SK-N-SH (cell line): ENCODE measurements around the gene CLASP2. TPM values are rescaled to one million over a fixed set of nuclear protein-coding genes. Genes with fewer than 3 reads are reported as not detected.

Source experiments
- CTCF ChIA-PET: fragments of 300-600, 350-600 bp; formaldehyde crosslinking; extraction: SDS; loops from one replicate; lab custom pipeline; 2021; lab: Yijun Ruan, JAX
- POLR2A ChIA-PET: fragments of 350-600 bp; sonication (Branson Sonifier 250); formaldehyde crosslinking; extraction: SDS; loops from one replicate; lab custom pipeline; 2020; ENCODE audit warnings: antibody characterized with exemption, inconsistent platforms; lab: Yijun Ruan, JAX
- DNase-seq: peaks from one replicate; pipeline ENCODE4 v3.0.0; 2012
- H2AFZ ChIP-seq: fragments of 200-600 bp; sonication (generic); 2 replicates; pipeline ENCODE4 v1.8.1; 2016; ENCODE audit warnings: antibody characterized with exemption, mild to moderate bottlenecking, low read depth
- H3F3A ChIP-seq: fragments of 200-600 bp; sonication (generic); replicated peaks from 2 replicates; pipeline ENCODE3; 2016; ENCODE audit warnings: antibody characterized with exemption, mild to moderate bottlenecking; ENCODE audit not compliant: insufficient read depth
- H3K27ac ChIP-seq, 2 experiments: fragments of 200-500 bp in 1 of 2; fragments of 200-600 bp in 1 of 2; sonication (Bioruptor generic) in 1 of 2; sonication (generic), shearing (Covaris generic) in 1 of 2; 2 replicates each; pipeline versions ENCODE4 v1.5.1 to v1.6.1; 2014 to 2016; ENCODE audit warnings: low read depth in 2 of 2, inconsistent platforms in 1 of 2, low read length in 1 of 2, mild to moderate bottlenecking in 1 of 2, mixed read lengths in 1 of 2
- H3K27me3 ChIP-seq: fragments of 200-600 bp; sonication (generic), shearing (Covaris generic); 2 replicates; pipeline ENCODE4 v1.6.1; 2016; ENCODE audit warnings: mixed run types; ENCODE audit not compliant: insufficient read depth
- H3K36me3 ChIP-seq, 2 experiments: fragments of 200-500 bp in 1 of 2; fragments of 200-600 bp in 1 of 2; sonication (Bioruptor generic) in 1 of 2; sonication (generic) in 1 of 2; replicated peaks in 1 of 2; 2 replicates each; pipeline versions ENCODE3 to v1.5.1; 2014 to 2016; ENCODE audit warnings: low read length in 1 of 2, mild to moderate bottlenecking in 1 of 2; ENCODE audit not compliant: insufficient read depth in 2 of 2, control insufficient read depth in 1 of 2
- H3K4me1 ChIP-seq, 2 experiments: fragments of 200-500 bp in 1 of 2; fragments of 200-600 bp in 1 of 2; sonication (Bioruptor generic) in 1 of 2; sonication (generic), shearing (Covaris generic) in 1 of 2; 2 replicates each; pipeline versions ENCODE4 v1.5.1 to v1.6.1; 2014 to 2016; ENCODE audit warnings: low read depth in 1 of 2, low read length in 1 of 2, mixed run types in 1 of 2; ENCODE audit not compliant: insufficient read depth in 2 of 2, control insufficient read depth in 1 of 2
- H3K4me2 ChIP-seq: fragments of 200-600 bp; sonication (generic), shearing (Covaris generic); 2 replicates; pipeline ENCODE4 v1.6.1; 2017; ENCODE audit warnings: mixed run types
- H3K4me3 ChIP-seq, 2 experiments: fragments of 200-500 bp in 1 of 2; fragments of 200-600 bp in 1 of 2; sonication (Bioruptor generic) in 1 of 2; sonication (generic), shearing (Covaris generic) in 1 of 2; 2 replicates each; pipeline versions ENCODE4 v1.5.1 to v1.8.1; 2014 to 2016; ENCODE audit warnings: low read depth in 2 of 2, inconsistent platforms in 1 of 2, low read length in 1 of 2, mild to moderate bottlenecking in 1 of 2, mixed read lengths in 1 of 2, moderate library complexity in 1 of 2
- H3K79me2 ChIP-seq: fragments of 200-600 bp; sonication (generic); 2 replicates; pipeline ENCODE4 v1.8.1; 2017; ENCODE audit warnings: mild to moderate bottlenecking; ENCODE audit not compliant: insufficient read depth
- H3K9ac ChIP-seq: fragments of 200-600 bp; sonication (generic); 2 replicates; pipeline ENCODE4 v1.6.1; 2017; ENCODE audit warnings: mixed run types
- H3K9me2 ChIP-seq: fragments of 200-600 bp; sonication (generic); 2 replicates; pipeline ENCODE4 v1.6.1; 2017; ENCODE audit warnings: mixed run types
- H3K9me3 ChIP-seq: fragments of 200-600 bp; sonication (generic); 2 replicates; pipeline ENCODE4 v1.6.1; 2017; ENCODE audit warnings: mixed run types, mild to moderate bottlenecking, moderate library complexity
- H4K20me1 ChIP-seq: fragments of 200-600 bp; sonication (generic); 2 replicates; pipeline ENCODE4 v1.6.1; 2017; ENCODE audit warnings: mild to moderate bottlenecking, mixed run types; ENCODE audit not compliant: insufficient read depth
- CTCF ChIP-seq: fragments of 200-600 bp; sonication (generic); IDR thresholded peaks from 2 replicates; pipeline ENCODE4 v1.6.1; 2017; ENCODE audit warnings: antibody characterized with exemption, mild to moderate bottlenecking, moderate library complexity
- EP300 ChIP-seq, 2 experiments: IDR thresholded peaks; 2 replicates each; pipeline versions ENCODE4 v1.4.0 to v1.6.1; 2012; ENCODE audit warnings: borderline replicate concordance in 1 of 2, low read depth in 1 of 2, low read length in 1 of 2
- EZH2phosphoT487 ChIP-seq: fragments of 200-600 bp; sonication (generic); IDR thresholded peaks from 2 replicates; pipeline ENCODE4 v1.6.1; 2017; ENCODE audit warnings: low read depth, mixed run types, mild to moderate bottlenecking, antibody characterized with exemption, moderate library complexity, borderline replicate concordance
- FOXM1 ChIP-seq: IDR thresholded peaks from 2 replicates; pipeline ENCODE4 v1.4.0; 2012; ENCODE audit warnings: low read depth, mild to moderate bottlenecking
- IRF3 ChIP-seq: fragments of 150-350 bp; IDR thresholded peaks from 2 replicates; pipeline ENCODE4 v1.6.1; 2016; ENCODE audit warnings: mild to moderate bottlenecking, low read depth, low read length
- MXI1 ChIP-seq: IDR thresholded peaks from 2 replicates; pipeline ENCODE4 v1.6.1; 2012; ENCODE audit warnings: mild to moderate bottlenecking, low read depth, low read length, improper control_type of control experiment
- RAD21 ChIP-seq: IDR thresholded peaks from 2 replicates; pipeline ENCODE4 v1.6.1; 2012; ENCODE audit warnings: mild to moderate bottlenecking, low read length
- REST ChIP-seq: IDR thresholded peaks from 2 replicates; pipeline ENCODE4 v1.6.1; 2012; ENCODE audit warnings: mild to moderate bottlenecking, low read depth, low read length, moderate library complexity
- RFX5 ChIP-seq: IDR thresholded peaks from 2 replicates; pipeline ENCODE4 v1.6.1; 2012; ENCODE audit warnings: mild to moderate bottlenecking, improper control_type of control experiment, low read length
- SIN3A ChIP-seq: IDR thresholded peaks from 2 replicates; pipeline ENCODE4 v1.6.1; 2012; ENCODE audit warnings: low read depth, mild to moderate bottlenecking, low read length, moderate library complexity, borderline replicate concordance
- TAF1 ChIP-seq: IDR thresholded peaks from 2 replicates; pipeline ENCODE4 v1.6.1; 2012; ENCODE audit warnings: low read depth, mild to moderate bottlenecking, low read length, moderate library complexity, borderline replicate concordance
- USF2 ChIP-seq: fragments of 150-350 bp; IDR thresholded peaks from 2 replicates; pipeline ENCODE4 v1.6.1; 2017; ENCODE audit warnings: antibody characterized with exemption, low read length, low read depth, borderline replicate concordance
- WGBS: methylation state at CpG from one replicate; pipeline ENCODE4 v1.1.6; 2017; ENCODE audit warnings: low lambda C conversion rate; 5-methylcytosine and 5-hydroxymethylcytosine counted together
- polyA plus RNA-seq, 3 experiments: library from polyadenylated mRNA; depleted of rRNA; stranded (reverse); fragments of >200 nt; gene quantifications; 2 replicates each; pipeline ENCODE4 v1.2.3, GENCODE V29; 2012

The CLASP2 gene
- polyA plus RNA-seq, 1 of the 3 experiments (the other 2 are of a cell fraction) = 13.2 TPM

- peaks cover 35 to 42% of the 10 kb centered on the region in 2 experiments for H3K36me3 ChIP-seq
- H3K4me1 ChIP-seq = no peaks in the 10 kb centered on the region
- ChIA-PET POLR2A (interaction anchor here (0.6 kb wide), 1 partner anchor 56 kb away, joined by 4 read pairs; no protein-coding TSS in a partner anchor), CTCF (no interaction called here)
- no peak overlapping the region for H3K4me2 ChIP-seq
- no peaks in the 10 kb centered on the region for H3K9me3 ChIP-seq
- no peak overlapping the region for H3K9ac ChIP-seq
- no peak for DNase-seq
- H3F3A ChIP-seq = peaks cover 4% of the 10 kb centered on the region
- no peaks in the 10 kb centered on the region for H3K79me2 ChIP-seq
- H4K20me1 ChIP-seq = no peaks in the 10 kb centered on the region
- H2AFZ ChIP-seq = no peak overlapping the region
- WGBS = 91% methylated on average over 2 of the region's 2 CpGs
- H3K27me3 ChIP-seq = no peaks in the 10 kb centered on the region
- no peaks in the 10 kb centered on the region for H3K9me2 ChIP-seq
- no peak overlapping the region for H3K4me3 ChIP-seq
- TF ChIP-seq SIN3A (no peak), IRF3 (no peak), USF2 (no peak), REST (no peak), RFX5 (no peak), FOXM1 (no peak), EZH2phosphoT487 (no peak)
- no peak overlapping the region for H3K27ac ChIP-seq
Measured at GRCh38 chr3:33597257-33597689, 120.8 kb downstream of the CLASP2 start.

GRCh38 chr3:33592999-33593398 is 125.1 kb downstream of the CLASP2 start:
- Histone ChIP-seq H3K4me3 (no peak overlapping the region), H3F3A (peaks cover 4% of the 10 kb centered on the region), H3K36me3 (peaks cover 30 to 41% of the 10 kb centered on the region in 2 experiments), H4K20me1 (no peaks in the 10 kb centered on the region), H3K4me1 (no peaks in the 10 kb centered on the region; a peak in 1 of 4 replicates), H3K27me3 (no peaks in the 10 kb centered on the region), H3K9me2 (no peaks in the 10 kb centered on the region), H3K4me2 (no peak overlapping the region), H3K9ac (no peak overlapping the region), H3K9me3 (no peaks in the 10 kb centered on the region), H2AFZ (no peak overlapping the region), H3K27ac (no peak overlapping the region), H3K79me2 (no peaks in the 10 kb centered on the region)
- POLR2A ChIA-PET = no interaction called here
- no peak for DNase-seq
- WGBS = 92% methylated on average over 1 of the region's 1 CpG
- CTCF ChIA-PET = no interaction called here
- no peak for TF ChIP-seq TAF1
- no peak for TF ChIP-seq EP300 (IDR thresholded peaks at IDR 0.05; ENCODE audit: borderline replicate concordance in 1 of 2, low read depth in 1 of 2, low read length in 1 of 2)
- TF ChIP-seq SIN3A = no peak
- no peak for TF ChIP-seq IRF3
- TF ChIP-seq RAD21 = no peak
- no peak for TF ChIP-seq CTCF
- no peak for TF ChIP-seq MXI1
